HG03432 (cell line): Measurements from ENCODE around the gene DDX50.
"Not testable (repeated sequence)": the region's sequence is repeated elsewhere in the genome, so short reads cannot be mapped to it uniquely, and the experiment has no call there.

ENCODE experiments used
- ATAC-seq: cut with Tn5 transposase; IDR thresholded peaks from one replicate; pipeline ENCODE4 v1.9.1; 2021; ENCODE audit warnings: mild to moderate bottlenecking, moderate library complexity; ENCODE audit not compliant: unreplicated experiment

The DDX50 gene

GRCh38 chr10:68900427-68901104 lies 549 bp upstream of the DDX50 start:
- ATAC-seq = peak; percentile 42

- ATAC-seq = no peak
These were observed 1.3 kb downstream of the DDX50 start for GRCh38 chr10:68902382-68902781.

DNA sequence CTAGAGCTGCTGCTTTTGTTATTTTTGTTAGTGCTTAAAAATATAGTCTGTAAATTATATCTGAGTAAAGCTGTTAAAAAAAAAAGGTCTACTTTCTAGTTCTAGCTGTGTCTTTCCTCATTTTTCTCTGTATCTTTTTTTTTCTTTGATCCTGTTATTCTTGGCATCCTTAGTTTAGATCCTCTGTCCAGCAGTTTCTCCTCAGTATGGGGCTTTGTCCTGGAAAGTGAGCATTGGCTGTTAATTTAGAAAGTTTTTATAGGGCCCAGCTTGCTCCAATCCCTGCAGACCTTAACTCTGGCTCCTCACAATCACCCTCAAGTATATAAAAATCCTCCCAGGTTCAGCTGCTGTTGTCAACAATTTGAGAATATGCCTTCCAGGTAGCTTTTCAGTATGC lies 23.5 kb downstream of the DDX50 start:
- no peak for ATAC-seq

DNA sequence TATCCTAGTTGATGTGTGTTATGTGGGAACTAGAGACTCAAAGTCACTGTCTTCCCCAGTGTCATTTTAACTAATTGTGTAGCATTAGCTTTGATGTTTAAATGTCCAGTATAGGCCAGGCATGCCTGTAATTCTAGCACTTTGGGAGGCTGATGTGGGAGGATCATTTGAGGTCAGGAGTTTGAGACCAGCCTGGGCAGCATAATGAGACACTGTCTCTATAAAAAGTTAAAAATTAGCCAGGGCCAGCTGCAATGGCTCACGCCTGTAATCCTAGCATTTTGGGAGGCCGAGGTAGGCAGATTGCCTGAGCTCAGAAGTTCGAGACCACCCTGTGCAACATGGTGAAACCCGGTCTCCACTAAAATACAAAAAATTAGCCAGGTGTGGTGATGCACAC lies 24.4 kb downstream of the DDX50 start:
- no peak for ATAC-seq

- ATAC-seq = not testable (repeated sequence)
These were observed 28.0 kb downstream of the DDX50 start for GRCh38 chr10:68929157-68929556.

DNA sequence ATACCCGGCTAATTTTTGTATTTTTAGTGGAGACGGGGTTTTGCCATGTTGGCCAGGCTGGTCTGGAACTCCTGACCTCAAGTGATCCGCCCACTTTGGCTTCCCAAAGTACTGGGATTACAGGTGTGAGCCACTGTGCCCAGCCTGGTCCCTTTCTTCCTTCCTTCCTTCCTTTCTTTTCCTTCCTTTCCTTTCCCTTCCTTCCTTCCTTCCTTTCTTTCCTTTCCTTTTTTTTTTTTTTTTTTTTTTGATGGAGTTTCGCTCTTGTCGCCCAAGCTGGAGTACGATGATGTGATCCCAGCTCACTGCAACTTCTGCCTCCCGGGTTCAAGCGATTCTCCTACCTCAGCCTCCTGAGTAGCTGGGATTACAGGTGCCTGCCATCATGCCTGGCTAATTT lies 28.8 kb downstream of the DDX50 start:
- not testable (repeated sequence) for ATAC-seq

DNA sequence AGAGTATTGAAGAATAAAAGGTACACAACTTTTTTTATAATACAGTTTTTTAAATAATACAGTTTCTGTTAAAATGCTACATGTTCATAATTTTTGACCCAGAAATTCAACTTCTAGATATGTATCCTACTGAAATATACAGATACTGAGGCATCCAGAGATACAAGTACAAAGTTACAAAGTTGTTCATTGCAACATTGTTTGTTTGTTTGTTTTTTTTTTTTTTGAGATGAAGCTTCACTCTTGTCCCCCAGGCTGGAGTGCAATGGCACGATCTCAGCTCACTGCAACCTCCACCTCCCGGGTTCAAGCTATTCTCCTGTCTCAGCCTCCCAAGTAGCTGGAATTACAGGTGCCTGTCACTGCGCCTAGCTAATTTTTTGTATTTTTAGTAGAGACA lies 31.7 kb downstream of the DDX50 start:
- ATAC-seq = not testable (repeated sequence)

DNA sequence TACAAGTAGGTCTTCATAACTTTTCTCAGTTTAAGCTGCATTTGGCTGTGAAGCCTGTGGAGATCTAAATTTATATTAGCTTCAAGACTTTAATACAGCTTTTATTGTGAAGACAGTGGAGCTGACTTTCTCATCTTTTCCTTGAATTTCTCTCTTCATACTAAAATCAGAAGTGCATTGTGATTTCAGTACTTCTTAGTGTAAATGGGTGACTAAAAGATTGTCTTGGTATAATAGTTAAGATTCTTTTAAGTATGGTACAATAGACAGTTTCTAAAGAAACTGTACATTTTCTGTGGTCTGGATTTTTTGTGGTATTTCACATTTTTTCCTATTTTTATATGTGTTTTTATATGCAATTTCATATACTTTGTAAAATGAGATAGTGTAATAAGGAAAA lies 33.9 kb downstream of the DDX50 start:
- ATAC-seq = no peak

DNA sequence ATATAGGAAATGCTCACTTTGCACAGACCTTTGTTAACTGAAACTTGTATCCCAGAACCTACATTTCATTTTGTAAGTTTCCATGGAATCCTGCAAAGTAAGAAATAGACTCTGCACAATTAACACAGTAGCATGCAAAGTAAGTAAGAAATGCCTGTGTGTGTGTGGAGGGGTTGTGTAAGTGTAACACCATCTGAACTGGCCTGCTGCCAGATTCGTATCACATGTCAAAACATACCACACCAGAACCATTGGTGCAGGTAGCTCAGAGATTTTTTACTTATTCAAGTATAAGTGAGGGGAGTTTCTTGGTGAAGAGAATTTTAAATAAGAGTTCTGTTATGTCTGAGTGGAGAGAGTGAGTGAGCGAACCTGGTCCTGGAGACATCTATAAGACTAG lies 37.0 kb downstream of the DDX50 start:
- ATAC-seq = no peak

DNA sequence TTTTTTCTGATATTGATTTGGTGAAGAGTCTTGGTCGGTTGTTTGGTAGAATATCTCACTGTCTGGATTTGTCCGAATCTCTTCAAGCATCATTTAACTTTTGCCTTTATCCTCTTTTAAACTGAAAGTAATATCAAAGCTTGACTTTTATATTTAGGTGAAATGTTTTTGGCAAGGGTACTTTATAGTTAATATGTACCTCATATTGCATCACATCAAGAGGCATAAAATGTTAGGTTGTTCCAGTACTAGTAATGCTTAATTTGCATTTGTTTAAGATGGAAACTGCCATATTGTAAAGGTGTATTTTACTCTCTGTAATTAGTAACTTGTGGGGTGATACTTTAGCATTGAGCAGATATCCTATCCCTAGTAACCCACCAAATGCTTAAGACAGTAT lies 37.8 kb downstream of the DDX50 start:
- ATAC-seq = no peak

DNA sequence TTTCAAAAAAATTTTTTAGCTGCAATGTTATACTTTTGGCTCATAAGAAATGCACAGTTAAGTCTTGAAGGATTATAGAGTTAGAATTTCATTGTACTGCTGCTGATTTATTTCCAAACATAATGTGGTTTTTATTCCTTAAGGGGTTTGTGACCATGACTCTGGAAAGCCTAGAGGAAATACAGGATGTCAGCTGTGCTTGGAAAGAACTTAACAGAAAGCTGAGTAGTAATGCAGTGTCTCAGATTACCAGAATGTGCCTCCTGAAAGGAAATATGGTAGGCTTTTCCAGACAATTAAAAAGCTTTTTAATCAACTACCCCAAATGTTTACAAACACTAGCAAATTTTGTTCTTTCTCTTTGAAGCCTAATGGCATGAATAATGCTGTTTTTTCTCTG lies 39.8 kb downstream of the DDX50 start:
- ATAC-seq = not testable (repeated sequence)

GRCh38 chr10:68950598-68950997 lies 49.5 kb downstream of the DDX50 start:
- ATAC-seq = no peak

GRCh38 chr10:68954904-68955303 lies 53.8 kb downstream of the DDX50 start:
- ATAC-seq = no peak

DNA sequence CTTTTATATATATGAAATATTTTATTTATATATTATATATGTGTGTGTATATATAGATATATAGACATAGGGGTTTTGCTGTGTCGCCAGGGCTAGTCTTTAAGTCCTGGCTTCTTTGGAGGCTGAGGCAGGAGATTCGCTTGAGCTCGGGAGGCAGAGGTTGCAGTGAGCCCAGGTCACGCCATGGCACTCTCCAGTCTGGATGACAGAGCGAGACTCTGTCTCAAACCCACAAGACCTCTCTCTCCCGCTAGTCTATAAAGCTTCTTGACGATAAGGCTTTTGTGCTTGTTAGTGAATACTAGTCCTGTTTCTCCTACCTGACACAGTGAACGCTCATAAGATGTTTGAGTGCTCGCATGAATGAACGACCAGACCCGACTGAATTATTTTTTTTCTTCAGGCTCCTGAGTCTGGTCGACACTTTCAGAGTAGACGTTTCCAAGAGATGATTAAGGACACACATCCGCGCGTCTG lies 54.3 kb downstream of the DDX50 start:
- ATAC-seq = peak; percentile 5

GRCh38 chr10:68955832-68956532 lies 54.9 kb downstream of the DDX50 start, which contains the start of gene DDX21:
Gene DDX21 (plus strand): TSS chr10:68956170. CDS start chr10:68956226, 56 bp downstream.
- ATAC-seq = peak; percentile 90

DNA sequence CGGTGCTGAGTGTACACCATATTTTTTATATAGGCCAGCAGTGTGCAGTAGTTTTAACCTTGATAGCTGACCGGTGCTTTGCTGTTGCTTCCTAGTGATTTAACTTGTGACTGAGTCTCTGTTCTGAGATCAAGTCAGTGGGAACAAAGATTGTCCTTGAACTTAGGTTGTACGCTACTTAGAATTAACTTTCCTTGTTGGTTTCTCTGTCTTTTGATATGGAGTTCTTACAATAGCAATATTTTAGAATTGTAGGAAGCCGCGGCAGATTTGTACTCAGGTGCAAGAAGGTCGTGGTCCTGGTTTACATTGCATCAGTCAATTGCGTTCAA lies 56.1 kb downstream of the DDX50 start:
- ATAC-seq = no peak

- no peak for ATAC-seq
These were observed 56.5 kb downstream of the DDX50 start for GRCh38 chr10:68957654-68958053.

DNA sequence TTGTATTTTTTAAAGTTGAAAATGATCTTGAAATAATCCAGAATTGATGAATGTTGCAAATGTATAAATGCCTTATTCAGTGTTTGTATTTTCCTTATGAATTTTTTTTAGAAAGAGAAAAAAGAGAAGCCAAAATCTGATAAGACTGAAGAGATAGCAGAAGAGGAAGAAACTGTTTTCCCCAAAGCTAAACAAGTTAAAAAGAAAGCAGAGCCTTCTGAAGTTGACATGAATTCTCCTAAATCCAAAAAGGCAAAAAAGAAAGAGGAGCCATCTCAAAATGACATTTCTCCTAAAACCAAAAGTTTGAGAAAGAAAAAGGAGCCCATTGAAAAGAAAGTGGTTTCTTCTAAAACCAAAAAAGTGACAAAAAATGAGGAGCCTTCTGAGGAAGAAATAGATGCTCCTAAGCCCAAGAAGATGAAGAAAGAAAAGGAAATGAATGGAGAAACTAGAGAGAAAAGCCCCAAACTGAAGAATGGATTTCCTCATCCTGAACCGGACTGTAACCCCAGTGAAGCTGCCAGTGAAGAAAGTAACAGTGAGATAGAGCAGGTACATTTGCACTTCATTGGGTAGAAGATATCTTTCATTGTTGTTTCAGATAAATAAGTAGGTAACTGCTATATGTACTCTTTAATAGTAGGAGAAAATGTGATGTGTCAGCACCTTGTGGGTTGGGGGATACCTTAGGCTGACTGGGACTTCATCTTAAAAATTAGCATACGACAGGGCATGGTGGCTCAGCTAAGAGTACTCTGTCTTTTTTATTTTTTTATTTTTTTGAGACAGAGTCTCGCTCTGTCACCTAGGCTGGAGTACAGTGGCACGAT lies 58.8 kb downstream of the DDX50 start:
- no peak for ATAC-seq

GRCh38 chr10:68963151-68963550 lies 62.0 kb downstream of the DDX50 start:
- ATAC-seq = no peak

DNA sequence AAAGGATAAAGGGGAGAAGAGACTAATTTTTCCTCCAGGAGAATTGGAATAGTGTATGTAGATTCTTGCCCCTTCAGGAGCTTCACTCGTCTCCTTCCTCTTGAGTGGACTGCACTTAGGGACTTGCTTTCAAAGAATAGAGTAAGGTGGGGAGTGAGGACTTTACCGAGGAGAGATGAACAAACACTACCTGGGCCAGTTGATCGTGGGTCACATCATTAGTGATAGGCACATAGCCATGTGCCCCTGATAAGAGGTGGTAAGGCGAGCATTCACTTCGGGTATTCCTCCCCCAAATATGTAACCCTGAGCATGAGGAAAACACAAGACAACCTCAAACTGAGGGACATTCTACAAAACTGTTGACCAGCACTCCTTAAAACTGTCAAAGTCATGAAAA lies 72.9 kb downstream of the DDX50 start:
- ATAC-seq = no peak

- ATAC-seq = not testable (repeated sequence)
These were observed 74.9 kb downstream of the DDX50 start for GRCh38 chr10:68975936-68976473.
